Mesendoderm (in vitro differentiated cells): Measurements from ENCODE around the gene RBM6.
"Not testable (repeated sequence)": the region's sequence is repeated elsewhere in the genome, so short reads cannot be mapped to it uniquely, and the experiment has no call there.

Source experiments
- DNase-seq: peaks from one replicate; pipeline ENCODE4 v3.0.0; 2013
- H2AK5ac ChIP-seq: 2 replicates; pipeline ENCODE4 v1.6.1; 2013; ENCODE audit warnings: low read length, inconsistent platforms
- H2BK120ac ChIP-seq: 2 replicates; pipeline ENCODE4 v1.6.1; 2013; ENCODE audit warnings: low read depth, mild to moderate bottlenecking, low read length, moderate library complexity, mixed read lengths
- H2BK15ac ChIP-seq: replicated peaks from 2 replicates; pipeline ENCODE4 v1.6.1; 2013; ENCODE audit warnings: low read depth, mild to moderate bottlenecking, moderate library complexity
- H2BK5ac ChIP-seq: 2 replicates; pipeline ENCODE4 v1.6.1; 2013; ENCODE audit warnings: low read length, inconsistent platforms
- H3K18ac ChIP-seq: 2 replicates; pipeline ENCODE4 v1.6.1; 2013; ENCODE audit warnings: mild to moderate bottlenecking, low read length, mixed read lengths
- H3K23ac ChIP-seq: one replicate; pipeline ENCODE4 v1.6.1; 2013; ENCODE audit warnings: low read length
- H3K27ac ChIP-seq: 2 replicates; pipeline ENCODE4 v1.5.1; 2013; ENCODE audit warnings: low read depth, mild to moderate bottlenecking, inconsistent platforms, low read length, moderate library complexity
- H3K27me3 ChIP-seq: 2 replicates; pipeline ENCODE4 v1.6.1; 2013; ENCODE audit warnings: low read length, control low read depth, mild to moderate bottlenecking, inconsistent platforms; ENCODE audit not compliant: insufficient read depth, poor library complexity
- H3K36me3 ChIP-seq: 2 replicates; pipeline ENCODE4 v1.6.1; 2013; ENCODE audit warnings: low read length, inconsistent platforms; ENCODE audit not compliant: control insufficient read depth, insufficient read depth
- H3K4ac ChIP-seq: one replicate; pipeline ENCODE4 v1.6.1; 2013; ENCODE audit warnings: low read depth, mild to moderate bottlenecking, low read length, moderate library complexity
- H3K4me1 ChIP-seq: 2 replicates; pipeline ENCODE4 v1.6.1; 2013; ENCODE audit warnings: low read depth, low read length, inconsistent platforms; ENCODE audit not compliant: control insufficient read depth
- H3K4me2 ChIP-seq: 2 replicates; pipeline ENCODE4 v1.6.1; 2013; ENCODE audit warnings: low read length
- H3K4me3 ChIP-seq: 2 replicates; pipeline ENCODE4 v1.5.1; 2013; ENCODE audit warnings: mild to moderate bottlenecking, low read length
- H3K56ac ChIP-seq: one replicate; pipeline ENCODE4 v1.6.1; 2013; ENCODE audit warnings: low read length
- H3K79me1 ChIP-seq: 2 replicates; pipeline ENCODE4 v1.6.1; 2013; ENCODE audit warnings: low read length, inconsistent platforms
- H3K79me2 ChIP-seq: 2 replicates; pipeline ENCODE4 v1.6.1; 2013; ENCODE audit warnings: mild to moderate bottlenecking, low read length; ENCODE audit not compliant: control insufficient read depth, insufficient read depth
- H3K9ac ChIP-seq: 2 replicates; pipeline ENCODE4 v1.6.1; 2013; ENCODE audit warnings: low read length, inconsistent platforms
- H4K5ac ChIP-seq: one replicate; pipeline ENCODE4 v1.6.1; 2013; ENCODE audit warnings: low read length
- H4K8ac ChIP-seq: one replicate; pipeline ENCODE4 v1.6.1; 2013; ENCODE audit warnings: low read depth, mild to moderate bottlenecking, control low read depth, low read length, moderate library complexity
- whole genome bisulfite sequencing: extraction: QIAGEN DNeasy Blood & Tissue Kit; methylation state at CpG from one replicate; pipeline ENCODE4 v1.1.7; 2013; ENCODE audit warnings: low lambda C conversion rate, missing lambda C conversion rate; ENCODE audit not compliant: insufficient coverage; ENCODE audit errors: extremely low coverage; 5-methylcytosine and 5-hydroxymethylcytosine counted together

RBM6 gene

GRCh38 chr3:49930922-49931321 is 9.0 kb upstream of the RBM6 start:
- DNase-seq = peak; percentile 93
- no CpG with 5 or more reads among the region's 1 CpG for WGBS

DNA sequence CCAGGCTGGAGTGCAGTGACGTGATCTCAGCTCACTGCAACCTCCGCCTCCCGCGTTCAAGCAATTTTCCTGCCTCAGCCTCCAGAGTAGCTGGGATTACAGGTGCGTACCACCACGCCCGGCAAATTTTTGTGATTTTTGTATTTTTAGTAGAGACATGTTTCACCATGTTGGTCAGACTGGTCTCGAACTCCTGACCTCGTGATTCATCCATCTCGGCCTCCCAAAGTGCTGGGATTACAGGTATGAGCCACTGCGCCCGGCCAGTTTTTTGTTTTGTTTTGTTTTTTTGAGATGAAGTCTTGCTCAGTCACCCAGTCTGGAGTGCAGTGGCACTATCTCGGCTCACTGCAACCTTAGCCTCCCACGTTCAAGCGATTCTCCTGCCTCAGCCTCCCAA is 7.7 kb upstream of the RBM6 start:
- H3K4me2 ChIP-seq, H4K5ac ChIP-seq, H3K79me1 ChIP-seq, H3K18ac ChIP-seq, DNase-seq, H2BK120ac ChIP-seq, H3K56ac ChIP-seq, H3K4me3 ChIP-seq, H2BK5ac ChIP-seq, H3K27ac ChIP-seq, H3K79me2 ChIP-seq, H3K9ac ChIP-seq, H2BK15ac ChIP-seq, H3K27me3 ChIP-seq, H3K4ac ChIP-seq, H2AK5ac ChIP-seq, H3K23ac ChIP-seq, H3K36me3 ChIP-seq, H3K4me1 ChIP-seq, H4K8ac ChIP-seq: not testable (repeated sequence)
- WGBS = no CpG with 5 or more reads among the region's 15 CpGs

More at GRCh38 chr3:49930922-49931321, 9.0 kb upstream of the RBM6 start:
- no peak overlapping the region for H3K4ac ChIP-seq
- H3K36me3 ChIP-seq = no peaks in the 10 kb centered on the region
- no peak overlapping the region for H3K18ac ChIP-seq
- no peak overlapping the region for H4K5ac ChIP-seq
- no peaks in the 10 kb centered on the region for H3K79me2 ChIP-seq
- no peaks in the 10 kb centered on the region for H3K79me1 ChIP-seq
- H2BK5ac ChIP-seq = no peak overlapping the region
- no peak overlapping the region for H2BK120ac ChIP-seq
- H3K23ac ChIP-seq = no peak overlapping the region
- H3K56ac ChIP-seq = no peak overlapping the region
- H3K4me2 ChIP-seq = no peak overlapping the region
- no peaks in the 10 kb centered on the region for H3K27me3 ChIP-seq
- H3K4me1 ChIP-seq = peaks cover 4% of the 10 kb centered on the region
- H3K4me3 ChIP-seq = no peak overlapping the region
- no peak overlapping the region for H4K8ac ChIP-seq
- H2AK5ac ChIP-seq = no peak overlapping the region
- H3K9ac ChIP-seq = no peak overlapping the region
- H3K27ac ChIP-seq = no peak overlapping the region
- H2BK15ac ChIP-seq = no peak overlapping the region

DNA sequence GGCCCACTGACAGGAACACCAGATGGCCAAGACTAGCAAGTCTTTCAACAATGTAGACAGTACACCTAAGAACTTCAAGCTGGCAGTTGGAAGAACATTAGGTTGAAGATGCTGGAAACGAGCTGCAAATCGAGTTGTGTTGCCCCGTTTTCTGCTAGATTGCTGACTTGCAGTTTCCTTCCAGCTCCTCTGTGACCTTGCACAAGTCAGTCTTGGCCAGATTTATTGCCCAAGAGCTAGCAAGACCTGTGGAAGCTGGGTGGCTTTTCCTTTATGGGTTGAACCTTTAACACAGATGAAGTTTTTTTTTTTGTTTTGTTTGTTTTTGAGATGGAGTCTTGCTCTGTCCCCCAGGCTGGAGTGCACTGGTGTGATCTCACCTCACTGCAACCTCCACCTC is 2.9 kb upstream of the RBM6 start:
- no peak for DNase-seq
- Histone ChIP-seq H3K4me2 (no peak overlapping the region), H3K27me3 (no peaks in the 10 kb centered on the region), H4K5ac (no peak overlapping the region), H2BK5ac (no peak overlapping the region), H3K79me1 (peaks cover 4% of the 10 kb centered on the region), H3K4me1 (peaks cover 5% of the 10 kb centered on the region), H3K9ac (no peak overlapping the region), H2AK5ac (no peak overlapping the region), H4K8ac (no peak overlapping the region), H3K27ac (no peak overlapping the region), H3K4ac (no peak overlapping the region), H3K79me2 (peaks cover 15% of the 10 kb centered on the region), H3K56ac (no peak overlapping the region), H2BK120ac (no peak overlapping the region), H3K36me3 (no peaks in the 10 kb centered on the region), H3K23ac (no peak overlapping the region), H3K4me3 (no peak overlapping the region), H3K18ac (no peak overlapping the region), H2BK15ac (no peak overlapping the region)
- WGBS = no CpG with 5 or more reads among the region's 3 CpGs

DNA sequence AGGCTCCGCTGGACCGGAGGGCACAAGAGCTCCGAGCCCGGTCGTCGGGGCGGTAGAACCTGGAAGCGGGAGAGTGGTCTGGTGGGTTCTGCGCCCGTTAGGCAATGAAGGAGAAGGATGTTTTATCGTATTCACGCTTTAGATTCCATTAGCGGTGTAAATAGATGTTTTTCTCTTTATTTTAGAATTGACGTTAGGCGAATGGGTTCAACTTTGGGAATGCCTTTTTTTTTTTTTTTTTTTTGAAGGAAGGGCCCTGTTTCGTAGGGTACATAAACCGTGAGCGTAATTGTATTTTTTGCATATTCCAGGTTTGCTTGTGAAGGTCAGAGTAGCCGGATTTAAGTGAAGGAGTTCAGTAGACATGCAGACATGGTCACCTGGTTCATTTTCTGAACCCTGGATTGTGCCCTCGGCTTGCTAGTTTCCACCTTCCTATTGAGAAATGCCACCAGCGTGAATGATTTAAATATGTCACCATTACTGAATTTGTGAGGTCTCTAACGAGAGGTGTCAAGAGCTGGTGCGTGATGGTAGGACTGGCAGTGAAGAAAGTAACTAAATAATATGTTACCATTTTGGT is 808 bp downstream of the RBM6 start:
- peak overlapping the region; percentile 78 for H2BK5ac ChIP-seq
- H3K4ac ChIP-seq = peak overlapping the region; percentile 64
- H3K18ac ChIP-seq = peak overlapping the region; percentile 57
- H2AK5ac ChIP-seq = no peak overlapping the region
- peak overlapping the region; percentile 100 for H3K4me3 ChIP-seq
- peak overlapping the region; percentile 99 for H3K56ac ChIP-seq
- H3K27ac ChIP-seq = peak overlapping the region; percentile 94
- peak overlapping the region; percentile 94 for H3K4me2 ChIP-seq
- no peaks in the 10 kb centered on the region for H3K27me3 ChIP-seq
- H3K79me2 ChIP-seq = peaks cover 39% of the 10 kb centered on the region
- H4K5ac ChIP-seq = no peak overlapping the region
- no peaks in the 10 kb centered on the region for H3K36me3 ChIP-seq
- H4K8ac ChIP-seq = no peak overlapping the region
- H3K79me1 ChIP-seq = peaks cover 4% of the 10 kb centered on the region
- peak overlapping the region; percentile 100 for H3K23ac ChIP-seq
- no peak for DNase-seq
- H3K4me1 ChIP-seq = peaks cover 5% of the 10 kb centered on the region
- no peak overlapping the region for H2BK15ac ChIP-seq
- no peak overlapping the region for H2BK120ac ChIP-seq
- peak overlapping the region; percentile 99 for H3K9ac ChIP-seq
- WGBS = no CpG with 5 or more reads among the region's 23 CpGs

DNA sequence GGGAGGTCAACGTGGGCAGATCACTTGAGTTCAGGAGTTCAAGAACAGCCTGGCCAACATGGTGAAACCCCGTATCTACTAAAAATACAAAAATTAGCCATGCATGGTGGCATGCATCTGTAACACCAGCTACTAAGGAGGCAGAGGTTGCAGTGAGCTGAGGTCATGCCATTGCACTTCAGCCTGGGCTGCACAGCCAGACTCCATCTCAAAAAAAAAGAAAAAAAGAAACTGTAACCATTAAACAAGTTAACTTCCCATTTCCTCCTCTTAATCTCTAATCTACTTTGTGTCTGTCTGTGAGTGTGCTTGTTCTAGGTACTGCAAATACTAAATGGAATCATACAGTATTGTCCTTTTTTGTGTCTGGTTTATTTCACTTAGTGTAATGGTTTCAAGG is 2.7 kb downstream of the RBM6 start:
- no peaks in the 10 kb centered on the region for H3K36me3 ChIP-seq
- H3K56ac ChIP-seq = no peak overlapping the region
- no peak overlapping the region for H3K4me2 ChIP-seq
- H3K9ac ChIP-seq = no peak overlapping the region
- WGBS = no CpG with 5 or more reads among the region's 2 CpGs
- peaks cover 48% of the 10 kb centered on the region for H3K79me2 ChIP-seq
- no peak overlapping the region for H2AK5ac ChIP-seq
- no peak overlapping the region for H2BK120ac ChIP-seq
- no peaks in the 10 kb centered on the region for H3K27me3 ChIP-seq
- no peak overlapping the region for H3K27ac ChIP-seq
- no peak overlapping the region for H3K4ac ChIP-seq
- peaks cover 4% of the 10 kb centered on the region for H3K79me1 ChIP-seq
- no peak overlapping the region for H4K8ac ChIP-seq
- no peak overlapping the region for H4K5ac ChIP-seq
- no peak overlapping the region for H3K23ac ChIP-seq
- H3K4me3 ChIP-seq = no peak overlapping the region
- no peak overlapping the region for H2BK5ac ChIP-seq
- peaks cover 5% of the 10 kb centered on the region for H3K4me1 ChIP-seq
- no peak for DNase-seq
- H2BK15ac ChIP-seq = no peak overlapping the region
- H3K18ac ChIP-seq = no peak overlapping the region

DNA sequence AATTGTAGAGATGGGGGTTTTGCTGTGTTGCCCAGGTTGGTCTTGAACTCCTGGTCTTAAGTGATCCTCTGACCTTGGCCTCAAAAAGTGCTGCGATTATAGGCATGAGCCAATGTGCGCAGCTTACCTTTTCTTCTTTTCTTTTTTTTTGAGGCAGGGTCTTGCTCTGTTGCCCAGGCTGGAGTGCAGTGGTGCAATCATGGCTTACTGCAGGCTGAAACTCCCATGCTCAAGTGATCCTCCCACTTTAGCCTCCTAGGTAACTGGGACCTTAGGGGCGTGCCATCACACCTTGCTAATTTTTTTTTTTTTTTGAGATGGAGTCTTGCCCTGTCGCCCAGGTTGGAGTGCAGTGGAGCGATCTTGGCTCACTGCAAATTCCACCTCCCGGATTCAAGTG is 13.0 kb downstream of the RBM6 start:
- H3K4me2 ChIP-seq = no peak overlapping the region
- no peak for DNase-seq
- H3K23ac ChIP-seq = no peak overlapping the region
- no peak overlapping the region for H4K8ac ChIP-seq
- H3K56ac ChIP-seq = no peak overlapping the region
- no peak overlapping the region for H2BK120ac ChIP-seq
- H3K4me1 ChIP-seq = no peaks in the 10 kb centered on the region
- peaks cover 42% of the 10 kb centered on the region for H3K79me2 ChIP-seq
- no peak overlapping the region for H3K4ac ChIP-seq
- no peak overlapping the region for H3K9ac ChIP-seq
- H3K36me3 ChIP-seq = no peaks in the 10 kb centered on the region
- no peaks in the 10 kb centered on the region for H3K27me3 ChIP-seq
- no peak overlapping the region for H2BK5ac ChIP-seq
- no peak overlapping the region for H3K18ac ChIP-seq
- H4K5ac ChIP-seq = no peak overlapping the region
- no peak overlapping the region for H3K27ac ChIP-seq
- no peak overlapping the region for H3K4me3 ChIP-seq
- no CpG with 5 or more reads among the region's 6 CpGs for WGBS
- peaks cover 3% of the 10 kb centered on the region for H3K79me1 ChIP-seq
- H2BK15ac ChIP-seq = no peak overlapping the region
- no peak overlapping the region for H2AK5ac ChIP-seq
